H1 (cell line): ENCODE results near the gene LAP3. TPM values are rescaled to one million over a fixed set of nuclear protein-coding genes. Genes with fewer than 3 reads are reported as not detected.

ENCODE experiments used
- ASH2L ChIP-seq: fragments of 200-600, 300-600 bp; sonication (generic); IDR thresholded peaks from one replicate; pipeline ENCODE4 v1.7.1; 2017; ENCODE audit warnings: low read length
- ATF3 ChIP-seq: IDR thresholded peaks from 2 replicates; pipeline ENCODE4 v1.6.1; 2011; ENCODE audit warnings: low read depth, mild to moderate bottlenecking, low read length; ENCODE audit not compliant: insufficient read depth
- BCL11A ChIP-seq, 2 experiments: IDR thresholded peaks; one replicate each; pipeline ENCODE4 v1.6.1; 2011; ENCODE audit warnings: low read depth in 2 of 2, low read length in 2 of 2, mild to moderate bottlenecking in 2 of 2
- CTBP2 ChIP-seq: IDR thresholded peaks from 2 replicates; pipeline ENCODE4 v1.7.0; 2011; ENCODE audit warnings: borderline replicate concordance, mild to moderate bottlenecking, moderate library complexity, mixed read lengths, low read length; ENCODE audit not compliant: insufficient read depth, insufficient read length
- CTCF ChIP-seq, 3 experiments: IDR thresholded peaks; 1 replicate in 2 of 3; 2 replicates in 1 of 3; pipeline versions ENCODE4 v1.5.1 to v1.6.1; 2011; ENCODE audit warnings: low read length in 3 of 3, mild to moderate bottlenecking in 3 of 3, inconsistent platforms in 2 of 3, low read depth in 1 of 3, moderate library complexity in 1 of 3; ENCODE audit not compliant: insufficient read depth in 1 of 3; ENCODE audit errors: control extremely low read depth in 1 of 3
- E2F6 ChIP-seq: IDR thresholded peaks from 2 replicates; pipeline ENCODE4 v1.6.1; 2012; ENCODE audit warnings: inconsistent platforms
- EGR1 ChIP-seq: IDR thresholded peaks from 2 replicates; pipeline ENCODE4 v1.6.1; 2011; ENCODE audit warnings: low read depth, low read length, borderline replicate concordance
- EP300 ChIP-seq, 2 experiments: IDR thresholded peaks; 1 replicate in 1 of 2; 2 replicates in 1 of 2; pipeline ENCODE4 v1.6.1; 2011 to 2012; ENCODE audit warnings: low read depth in 2 of 2, low read length in 2 of 2, mild to moderate bottlenecking in 2 of 2, borderline replicate concordance in 1 of 2, inconsistent platforms in 1 of 2, moderate library complexity in 1 of 2
- GTF2F1 ChIP-seq: IDR thresholded peaks from 2 replicates; pipeline ENCODE4 v1.6.1; 2012; ENCODE audit warnings: low read depth, low read length, improper control_type of control experiment, borderline replicate concordance
- HDAC6 ChIP-seq: IDR thresholded peaks from one replicate; pipeline ENCODE4 v1.7.1; 2012; ENCODE audit warnings: low read depth, mild to moderate bottlenecking, inconsistent platforms, low read length, moderate library complexity
- KDM4A ChIP-seq: IDR thresholded peaks from one replicate; pipeline ENCODE4 v1.7.1; 2012; ENCODE audit warnings: low read depth, mild to moderate bottlenecking, moderate library complexity, low read length, inconsistent platforms; ENCODE audit not compliant: severe bottlenecking
- NANOG ChIP-seq: IDR thresholded peaks from 2 replicates; pipeline ENCODE4 v1.6.1; 2011; ENCODE audit warnings: low read length, low read depth, mild to moderate bottlenecking, inconsistent platforms; ENCODE audit not compliant: insufficient read depth, poor library complexity, severe bottlenecking
- POLR2AphosphoS5 ChIP-seq: IDR thresholded peaks from 2 replicates; pipeline ENCODE4 v1.6.1; 2011; ENCODE audit warnings: low read depth, low read length
- RXRA ChIP-seq: IDR thresholded peaks from 2 replicates; pipeline ENCODE4 v1.6.1; 2011; ENCODE audit warnings: low read depth, mild to moderate bottlenecking, low read length, moderate library complexity; ENCODE audit not compliant: insufficient read depth
- SIN3A ChIP-seq, 2 experiments: IDR thresholded peaks in 1 of 2; conservative IDR thresholded peaks in 1 of 2; 2 replicates each; pipeline ENCODE4 v1.6.1; 2011 to 2012; ENCODE audit warnings: low read length in 2 of 2, improper control_type of control experiment in 1 of 2, low read depth in 1 of 2, mild to moderate bottlenecking in 1 of 2
- SP4 ChIP-seq: IDR thresholded peaks from 2 replicates; pipeline ENCODE4 v1.6.1; 2012; ENCODE audit warnings: low read length, inconsistent platforms
- SUZ12 ChIP-seq: fragments of 200-600 bp; sonication (generic); IDR thresholded peaks from 2 replicates; pipeline ENCODE4 v1.6.1; 2012; ENCODE audit warnings: mild to moderate bottlenecking, inconsistent platforms, low read length, moderate library complexity, mixed read lengths
- YY1 ChIP-seq: IDR thresholded peaks from 2 replicates; pipeline ENCODE4 v1.6.1; 2011; ENCODE audit warnings: low read depth, mild to moderate bottlenecking, low read length
- polyA plus RNA-seq, 7 experiments: library from polyadenylated mRNA; depleted of rRNA in 3 of 7; stranded (reverse) in 5 of 7; unstranded in 2 of 7; fragments of >200 nt in 5 of 7; fragments of 200-250 nt in 2 of 7; gene quantifications; 1 replicate in 5 of 7; 2 replicates in 1 of 7; 4 replicates in 1 of 7; pipeline versions ENCODE4 v1.2.1 to v1.2.3, GENCODE V29; 2011 to 2013; ENCODE audit warnings: missing spikeins in 2 of 7, mixed read lengths in 2 of 7
- total RNA-seq: library from RNA; stranded (reverse); fragmentation: NEBNext Ultra II Directional; extraction: Animal tissue kit (Norgen Biotek cat#: 25700); gene quantifications from 2 replicates; pipeline ENCODE4 v1.2.1, GENCODE V29; 2021

Gene LAP3
- total and polyA plus RNA-seq, 2 of the 8 experiments (the other 6 are each of a cell fraction or from before 2014, with no cell fraction given) = 28.3 to 50.9 TPM

GRCh38 chr4:17577665-17578481, 875 bp downstream of the LAP3 start (continued):
- TF ChIP-seq EP300 (IDR thresholded peaks at IDR 0.05; ENCODE audit: borderline replicate concordance in 1 of 2, low read depth in 2 of 2, low read length in 2 of 2) = no peak
- TF ChIP-seq HDAC6 = no peak
- no peak for TF ChIP-seq EGR1
- TF ChIP-seq GTF2F1 = no peak
- TF ChIP-seq ASH2L = peak; percentile 64
- 0 out of 4 replicates have a peak, but pooled peaks of 1 of the 2 experiments have one; percentile 9 for TF ChIP-seq SIN3A (conservative IDR thresholded peaks at IDR 0.05 in 1 of 2, IDR thresholded peaks at IDR 0.05 in 1 of 2; ENCODE audit: low read depth in 1 of 2, low read length in 2 of 2)
- TF ChIP-seq RXRA = no peak
- no peak for TF ChIP-seq NANOG
- TF ChIP-seq ATF3 = no peak
- TF ChIP-seq SP4 = no peak
- 0 out of 2 replicates have a peak, but pooled peaks have one; percentile 0 for TF ChIP-seq SUZ12
- no peak for TF ChIP-seq YY1
- no peak for TF ChIP-seq E2F6
- TF ChIP-seq KDM4A = no peak
- peak in 1 of 3 experiments; percentile 6; a peak in 1 of 4 replicates for TF ChIP-seq CTCF (IDR thresholded peaks at IDR 0.05; ENCODE audit: control extremely low read depth in 1 of 3, insufficient read depth in 1 of 3, low read depth in 1 of 3, low read length in 3 of 3)
- TF ChIP-seq BCL11A (IDR thresholded peaks at IDR 0.05; ENCODE audit: low read depth in 2 of 2, low read length in 2 of 2) = no peak
- TF ChIP-seq POLR2AphosphoS5 = no peak
- TF ChIP-seq CTBP2 = no peak
